Peyer's patch (tissue), 4 donors: Measurements from ENCODE around the gene CRLF2. TPM values are rescaled to one million over a fixed set of nuclear protein-coding genes. Genes with fewer than 3 reads are reported as not detected.
"Not testable (repeated sequence)": the region's sequence is repeated elsewhere in the genome, so short reads cannot be mapped to it uniquely, and the experiment has no call there.

ENCODE experiments used
- DNase-seq, 3 donors: peaks; one replicate each; pipeline ENCODE4 v3.0.0-alpha.2; 2017 to 2019
- H3K27ac ChIP-seq, 4 donors: fragments of 200-600 bp; sonication (generic); one replicate each; pipeline ENCODE4 v1.5.1; 2016 to 2019
- H3K27me3 ChIP-seq, 2 donors: fragments of 200-600 bp; sonication (generic); one replicate each; pipeline ENCODE4 v1.5.1; 2019
- H3K36me3 ChIP-seq, 3 donors: fragments of 200-600 bp; sonication (generic); one replicate each; pipeline ENCODE4 v1.5.1; 2016 to 2019
- H3K4me1 ChIP-seq, 4 donors: fragments of 200-600 bp; sonication (generic); one replicate each; pipeline ENCODE4 v1.5.1; 2016 to 2019
- H3K4me3 ChIP-seq, 4 donors: fragments of 200-600 bp; sonication (generic); 1 replicate in 3 of 4; 2 replicates in 1 of 4; pipeline ENCODE4 v1.5.1; 2016 to 2019; ENCODE audit warnings: mild to moderate bottlenecking in 1 of 4
- H3K9me3 ChIP-seq, 4 donors: fragments of 200-600 bp; sonication (generic); one replicate each; pipeline ENCODE4 v1.5.1; 2016 to 2019; ENCODE audit warnings: mild to moderate bottlenecking in 1 of 4
- POLR2A ChIP-seq, 2 donors: fragments of 450-650 bp; IDR thresholded peaks; one replicate each; pipeline ENCODE4 v1.5.1; 2017; ENCODE audit warnings: antibody characterized with exemption in 2 of 2, mild to moderate bottlenecking in 2 of 2, moderate library complexity in 2 of 2
- total RNA-seq, 4 donors: library from RNA; depleted of rRNA; stranded (reverse); fragments of >200 nt; gene quantifications; one replicate each; pipeline ENCODE4 v1.1.0, GENCODE V29; 2016
- TF ChIP-seq, protein P1 (sequence below), 6 experiments: fragments of 450-650 bp in 4 of 6; fragments of 200-600 bp in 2 of 6; sonication (generic) in 1 of 6; IDR thresholded peaks; one replicate each; pipeline ENCODE4 v1.5.1; 2017 to 2019; ENCODE audit warnings: antibody characterized with exemption in 6 of 6, mild to moderate bottlenecking in 3 of 6, moderate library complexity in 1 of 6

The CRLF2 gene
- total RNA-seq, 4 donors from 2014 or later: not detected

DNA sequence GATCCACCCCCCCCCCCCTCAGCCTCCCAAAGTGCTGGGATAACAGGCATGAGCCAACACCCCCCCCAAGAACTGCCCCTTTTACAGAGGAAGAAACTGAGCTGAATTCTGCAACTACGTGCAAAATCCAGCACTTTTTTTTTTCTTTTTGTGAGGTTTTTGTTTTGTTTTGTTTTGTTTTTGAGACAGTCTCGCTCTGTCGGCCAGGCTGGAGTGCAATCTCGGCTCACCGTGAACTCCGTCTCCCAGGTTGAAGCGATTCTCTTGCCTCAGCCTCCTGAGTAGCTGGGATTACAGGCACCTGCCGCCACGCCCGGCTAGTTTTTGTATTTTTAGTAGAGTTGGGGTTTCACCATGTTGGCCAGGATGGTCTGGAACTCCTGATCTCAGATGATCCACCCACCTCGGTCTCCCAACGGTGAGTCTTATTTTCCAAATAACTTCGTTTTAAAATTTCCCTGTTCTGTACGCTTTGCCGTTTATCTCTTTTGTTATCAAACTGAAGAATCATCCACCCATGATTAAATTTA is 4.9 kb downstream of the CRLF2 start:
- no peak overlapping the region for H3K4me3 ChIP-seq
- H3K27me3 ChIP-seq: no peaks in the 10 kb centered on the region
- no peak for DNase-seq
- no peak for TF ChIP-seq POLR2A (IDR thresholded peaks at IDR 0.05)
- TF ChIP-seq, protein P1, sequence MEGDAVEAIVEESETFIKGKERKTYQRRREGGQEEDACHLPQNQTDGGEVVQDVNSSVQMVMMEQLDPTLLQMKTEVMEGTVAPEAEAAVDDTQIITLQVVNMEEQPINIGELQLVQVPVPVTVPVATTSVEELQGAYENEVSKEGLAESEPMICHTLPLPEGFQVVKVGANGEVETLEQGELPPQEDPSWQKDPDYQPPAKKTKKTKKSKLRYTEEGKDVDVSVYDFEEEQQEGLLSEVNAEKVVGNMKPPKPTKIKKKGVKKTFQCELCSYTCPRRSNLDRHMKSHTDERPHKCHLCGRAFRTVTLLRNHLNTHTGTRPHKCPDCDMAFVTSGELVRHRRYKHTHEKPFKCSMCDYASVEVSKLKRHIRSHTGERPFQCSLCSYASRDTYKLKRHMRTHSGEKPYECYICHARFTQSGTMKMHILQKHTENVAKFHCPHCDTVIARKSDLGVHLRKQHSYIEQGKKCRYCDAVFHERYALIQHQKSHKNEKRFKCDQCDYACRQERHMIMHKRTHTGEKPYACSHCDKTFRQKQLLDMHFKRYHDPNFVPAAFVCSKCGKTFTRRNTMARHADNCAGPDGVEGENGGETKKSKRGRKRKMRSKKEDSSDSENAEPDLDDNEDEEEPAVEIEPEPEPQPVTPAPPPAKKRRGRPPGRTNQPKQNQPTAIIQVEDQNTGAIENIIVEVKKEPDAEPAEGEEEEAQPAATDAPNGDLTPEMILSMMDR (IDR thresholded peaks at IDR 0.05): no peak
- no peaks in the 10 kb centered on the region for H3K36me3 ChIP-seq
- no peak overlapping the region for H3K27ac ChIP-seq
- no peaks in the 10 kb centered on the region for H3K9me3 ChIP-seq
- H3K4me1 ChIP-seq: peaks cover 0 to 19% (median 0%) of the 10 kb centered on the region in 4 donors

DNA sequence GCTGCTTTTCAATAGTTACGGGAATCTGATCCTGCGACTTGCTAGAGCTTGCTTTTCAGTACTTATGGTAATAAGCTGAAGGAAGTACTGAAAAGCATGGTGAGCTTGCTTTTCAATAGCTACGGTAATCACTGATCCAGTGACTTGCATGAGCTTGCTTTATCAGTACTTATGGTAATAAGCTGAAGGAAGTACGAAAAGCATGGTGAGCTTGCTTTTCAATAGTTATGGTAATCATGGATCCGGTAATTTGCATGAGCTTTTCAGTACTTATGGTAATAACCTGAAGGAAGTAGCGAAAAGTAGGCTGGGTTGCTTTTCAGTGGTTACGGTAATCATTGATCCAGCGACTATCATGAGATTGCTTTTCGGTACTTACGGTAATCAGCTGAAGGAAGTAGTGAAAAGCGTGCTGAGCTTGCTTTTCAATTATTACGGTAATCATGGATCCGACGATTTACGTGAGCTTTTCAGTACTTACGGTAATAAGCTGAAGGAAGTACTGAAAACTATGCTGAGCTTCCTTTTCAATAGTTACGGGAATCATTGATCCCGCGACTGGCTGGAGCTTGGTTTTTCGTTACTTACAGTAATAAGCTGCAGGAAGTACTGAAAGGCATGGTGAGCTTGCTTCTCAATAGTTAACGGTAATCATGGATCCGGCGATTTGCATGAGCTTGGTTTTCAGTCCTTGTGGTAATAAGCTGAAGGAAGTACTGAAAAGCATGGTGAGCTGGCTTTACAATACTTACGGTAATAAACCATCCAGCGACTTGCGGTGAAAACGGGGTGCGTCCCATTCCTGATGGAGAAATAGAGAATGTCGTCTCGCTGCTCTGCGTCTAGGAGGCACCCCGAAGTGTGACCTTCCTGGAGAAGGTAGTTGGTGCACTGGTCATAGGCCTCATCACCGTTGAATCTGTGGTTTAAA is 6.5 kb downstream of the CRLF2 start:
- Histone ChIP-seq H3K27me3 (no peaks in the 10 kb centered on the region), H3K27ac (peak overlapping the region in 2 of 4 donors; percentile 5 to 10), H3K4me3 (peak overlapping the region; percentile 4 to 48 (median 34)), H3K9me3 (no peaks in the 10 kb centered on the region), H3K36me3 (no peaks in the 10 kb centered on the region), H3K4me1 (peaks cover 0 to 19% (median 0%) of the 10 kb centered on the region in 4 donors)
- TF ChIP-seq, protein P1 (IDR thresholded peaks at IDR 0.05): no peak
- no peak for TF ChIP-seq POLR2A (IDR thresholded peaks at IDR 0.05)
- DNase-seq: peak in 1 of 3 donors; percentile 45

DNA sequence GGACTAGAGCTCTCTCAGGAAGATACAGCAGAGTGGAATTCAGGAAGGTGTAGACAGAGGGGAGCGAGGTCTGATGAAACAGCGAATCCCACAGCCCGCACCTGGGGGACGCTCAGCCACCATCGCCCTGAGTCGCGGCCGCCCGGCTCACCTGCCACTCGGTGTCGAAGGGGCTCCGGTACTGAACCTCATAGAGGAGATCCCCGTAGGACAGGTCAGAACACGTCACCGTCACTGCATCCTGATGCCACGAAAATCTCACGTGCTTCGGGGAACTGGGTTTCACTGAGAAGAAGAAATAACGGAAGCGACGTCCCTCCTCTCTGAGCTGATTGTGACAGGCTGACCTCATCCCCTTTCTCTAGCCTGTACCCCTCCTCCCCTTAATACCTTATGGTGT is 10.2 kb downstream of the CRLF2 start:
- H3K9me3 ChIP-seq: no peaks in the 10 kb centered on the region
- no peak overlapping the region for H3K27ac ChIP-seq
- H3K27me3 ChIP-seq: no peaks in the 10 kb centered on the region
- H3K4me1 ChIP-seq: peaks cover 0 to 19% (median 0%) of the 10 kb centered on the region in 4 donors
- no peaks in the 10 kb centered on the region for H3K36me3 ChIP-seq
- TF ChIP-seq, protein P1 (IDR thresholded peaks at IDR 0.05): no peak
- no peak for TF ChIP-seq POLR2A (IDR thresholded peaks at IDR 0.05)
- H3K4me3 ChIP-seq: no peak overlapping the region
- DNase-seq: peak in 2 of 3 donors; percentile 6 to 30

DNA sequence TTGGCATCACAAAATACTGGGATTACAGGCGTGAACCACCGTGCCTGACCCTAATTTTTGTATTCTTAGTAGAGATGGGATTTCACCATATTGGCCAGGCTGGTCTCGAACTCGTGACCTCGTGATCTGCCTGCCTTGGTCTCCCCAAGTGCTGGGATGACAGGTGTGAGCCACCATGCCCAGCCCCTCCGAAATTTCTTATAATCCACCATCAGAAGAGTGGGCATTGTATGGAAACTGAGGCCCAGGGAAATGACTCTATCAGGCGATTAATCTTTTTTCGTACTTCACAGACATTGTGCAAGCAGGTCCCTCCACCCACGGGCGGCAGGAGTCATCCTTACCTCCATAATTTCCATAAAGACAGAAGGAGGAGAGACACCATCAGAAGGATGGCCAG is 16.0 kb downstream of the CRLF2 start:
- no peaks in the 10 kb centered on the region for H3K4me1 ChIP-seq
- H3K4me3 ChIP-seq: no peak overlapping the region
- no peak for DNase-seq
- H3K27me3 ChIP-seq: no peaks in the 10 kb centered on the region
- no peaks in the 10 kb centered on the region for H3K36me3 ChIP-seq
- H3K27ac ChIP-seq: no peak overlapping the region
- no peaks in the 10 kb centered on the region for H3K9me3 ChIP-seq
- no peak for TF ChIP-seq POLR2A (IDR thresholded peaks at IDR 0.05)
- TF ChIP-seq, protein P1 (IDR thresholded peaks at IDR 0.05): no peak

DNA sequence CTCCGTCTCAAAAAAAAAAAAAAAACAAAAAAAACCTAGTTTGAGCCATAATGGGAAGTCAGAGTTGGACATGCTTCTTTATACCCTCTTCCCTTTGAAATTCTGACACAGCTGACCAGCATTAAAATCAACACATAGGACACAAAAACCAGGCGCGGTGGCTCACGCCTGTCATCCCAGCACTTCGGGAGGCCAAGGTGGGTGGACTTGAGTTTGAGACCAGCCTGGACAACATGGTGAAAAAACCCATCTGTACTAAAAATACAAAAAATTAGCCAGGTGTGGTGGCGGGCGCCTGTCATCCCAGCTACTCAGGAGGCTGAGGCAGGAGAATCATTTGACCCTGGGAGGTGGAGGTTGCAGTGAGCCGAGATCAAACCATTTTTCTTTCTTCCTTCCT is 20.3 kb downstream of the CRLF2 start:
- not testable (repeated sequence) for H3K36me3 ChIP-seq, DNase-seq, H3K4me1 ChIP-seq, H3K4me3 ChIP-seq, H3K9me3 ChIP-seq, H3K27ac ChIP-seq, H3K27me3 ChIP-seq

DNA sequence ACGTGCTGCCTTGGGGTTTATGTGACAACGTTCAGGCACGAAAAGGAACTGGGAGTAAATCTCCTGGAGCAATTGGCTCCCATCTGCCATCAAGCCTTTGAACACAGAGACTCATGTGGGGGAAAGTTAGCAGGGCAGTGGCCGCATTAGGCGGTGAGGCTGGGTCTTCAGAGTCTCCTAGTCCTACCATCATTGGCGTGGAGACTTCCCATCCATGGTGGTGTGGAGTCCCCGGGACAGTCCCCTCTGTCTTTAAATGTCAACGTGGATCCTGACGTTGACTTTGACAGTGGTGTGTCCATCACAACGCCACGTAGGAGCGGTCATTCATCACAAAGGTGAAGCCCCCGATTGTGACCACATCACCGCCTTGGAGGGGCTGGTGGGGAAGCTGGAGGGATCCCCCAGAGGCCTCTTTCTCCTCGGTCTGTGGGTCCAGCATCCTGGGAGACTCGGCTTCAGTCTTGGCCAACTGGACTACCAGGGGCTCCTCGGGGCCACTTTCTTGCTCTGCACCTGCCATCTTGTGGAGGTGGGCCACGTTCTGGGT is 21.8 kb downstream of the CRLF2 start:
- no peaks in the 10 kb centered on the region for H3K36me3 ChIP-seq
- H3K27ac ChIP-seq: no peak overlapping the region
- H3K27me3 ChIP-seq: no peaks in the 10 kb centered on the region
- no peaks in the 10 kb centered on the region for H3K4me1 ChIP-seq
- no peak overlapping the region for H3K4me3 ChIP-seq
- DNase-seq: no peak
- H3K9me3 ChIP-seq: no peaks in the 10 kb centered on the region
- TF ChIP-seq, protein P1 (IDR thresholded peaks at IDR 0.05): no peak
- no peak for TF ChIP-seq POLR2A (IDR thresholded peaks at IDR 0.05)
